Activated CD4-positive, CD25-positive, alpha-beta regulatory T cell treated with anti-CD3 and anti-CD28 coated beads, Interleukin-2, amount 50 U/mL, for 72 hours (primary cell): ENCODE measurements around the gene ADAMTSL5.
"Not testable (repeated sequence)": the region's sequence is repeated elsewhere in the genome, so short reads cannot be mapped to it uniquely, and the experiment has no call there.

ENCODE experiments used
- DNase-seq: peaks from one replicate; pipeline ENCODE4 v3.0.0; 2021

Gene ADAMTSL5

GRCh38 chr19:1529430-1529816 lies 16.6 kb upstream of the ADAMTSL5 start:
- no peak for DNase-seq

GRCh38 chr19:1528596-1529429 lies 16.0 kb upstream of the ADAMTSL5 start:
- DNase-seq: no peak

GRCh38 chr19:1527650-1528309 lies 15.0 kb upstream of the ADAMTSL5 start:
- DNase-seq: no peak

GRCh38 chr19:1526979-1527649 lies 14.3 kb upstream of the ADAMTSL5 start:
- DNase-seq: no peak

GRCh38 chr19:1526066-1526778 lies 13.4 kb upstream of the ADAMTSL5 start:
- DNase-seq: no peak

- no peak for DNase-seq
Observed at GRCh38 chr19:1525343-1525742, 12.5 kb upstream of the ADAMTSL5 start.

- DNase-seq: no peak
Observed at GRCh38 chr19:1524972-1525325, 12.1 kb upstream of the ADAMTSL5 start.

GRCh38 chr19:1524287-1524971 lies 11.6 kb upstream of the ADAMTSL5 start:
- DNase-seq: no peak

GRCh38 chr19:1523412-1524286 lies 10.8 kb upstream of the ADAMTSL5 start, which contains the start of gene PLK5:
Gene PLK5, plus strand, starts transcription at chr19:1524077. Its CDS starts 2,920 bp downstream, at chr19:1526997.
- no peak for DNase-seq

- no peak for DNase-seq
Observed at GRCh38 chr19:1522838-1523237, 10.0 kb upstream of the ADAMTSL5 start.

GRCh38 chr19:1522061-1522460 lies 9.2 kb upstream of the ADAMTSL5 start:
- no peak for DNase-seq

GRCh38 chr19:1521636-1522035 lies 8.8 kb upstream of the ADAMTSL5 start:
- no peak for DNase-seq

- DNase-seq: no peak
Observed at GRCh38 chr19:1520203-1520780, 7.5 kb upstream of the ADAMTSL5 start.

- DNase-seq: not testable (repeated sequence)
Observed at GRCh38 chr19:1519802-1520201, 7.0 kb upstream of the ADAMTSL5 start.

GRCh38 chr19:1518471-1518870 lies 5.7 kb upstream of the ADAMTSL5 start:
- DNase-seq: no peak

GRCh38 chr19:1516395-1516753 lies 3.6 kb upstream of the ADAMTSL5 start:
- DNase-seq: no peak

- no peak for DNase-seq
Observed at GRCh38 chr19:1514986-1515721, 2.3 kb upstream of the ADAMTSL5 start.

GRCh38 chr19:1514295-1514661 lies 1.5 kb upstream of the ADAMTSL5 start:
- DNase-seq: no peak

GRCh38 chr19:1513499-1514294 lies 878 bp upstream of the ADAMTSL5 start:
- DNase-seq: peak; percentile 73
